Activated CD4-positive, alpha-beta T cell treated with anti-CD3 and anti-CD28 coated beads for 1 hour (primary cell): ENCODE results near the gene RNU2-63P.
A peak's percentile ranks its signal among the peaks of the same experiment; 100 is the strongest.
"Not testable (repeated sequence)": the region's sequence is repeated elsewhere in the genome, so short reads cannot be mapped to it uniquely, and the experiment has no call there.

ENCODE experiments used
- DNase-seq: peaks from one replicate; pipeline ENCODE4 v3.0.0-alpha.2; 2020

RNU2-63P gene

DNA sequence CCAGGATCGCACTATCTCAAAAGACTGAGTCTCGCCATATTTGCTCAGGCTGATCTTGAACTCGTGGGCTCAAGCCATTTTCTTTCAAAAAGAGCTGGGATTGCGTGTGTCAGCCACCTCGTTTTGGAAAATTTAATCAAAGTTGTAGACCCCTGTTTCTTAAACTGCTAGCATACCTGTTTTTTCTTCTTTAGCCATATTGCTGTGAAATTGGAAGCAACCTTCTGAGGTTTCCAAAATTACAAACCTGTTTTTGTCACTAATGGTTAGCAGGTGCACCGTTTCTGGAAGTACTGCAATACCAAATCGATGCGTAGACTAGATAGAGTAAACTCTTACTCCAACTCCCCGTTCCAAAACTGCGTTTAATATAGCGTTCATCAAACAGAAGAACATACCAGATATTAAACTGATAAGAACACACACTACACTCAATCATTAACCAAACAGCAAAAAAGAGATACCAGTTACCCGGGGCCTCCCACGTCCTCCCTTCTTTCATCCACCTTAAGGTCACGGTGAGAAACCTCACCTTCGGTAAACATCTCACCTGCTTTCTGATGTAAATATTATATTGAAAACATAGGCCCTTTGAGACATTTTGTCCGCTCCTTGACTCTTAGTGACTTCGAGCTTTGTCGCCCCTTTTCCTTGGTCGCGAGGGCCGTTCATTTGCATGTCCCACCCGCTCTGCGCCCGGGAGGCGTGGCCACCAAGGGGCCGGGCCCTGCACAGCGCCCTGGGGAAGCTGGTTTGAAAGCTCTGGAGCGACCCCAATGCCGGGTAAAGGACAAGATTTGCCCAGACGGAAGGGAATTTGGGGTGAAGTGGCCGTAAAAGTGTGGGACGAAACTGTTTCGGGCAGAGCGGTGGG is at the start of gene RNU2-63P:
Gene RNU2-63P (minus strand): TSS at position 462 of the 874 bp plus-strand sequence.
- peak; percentile 66 for DNase-seq

GRCh38 chr2:88061295-88061694 is 44.9 kb upstream of the RNU2-63P start:
- DNase-seq, result no peak

DNA sequence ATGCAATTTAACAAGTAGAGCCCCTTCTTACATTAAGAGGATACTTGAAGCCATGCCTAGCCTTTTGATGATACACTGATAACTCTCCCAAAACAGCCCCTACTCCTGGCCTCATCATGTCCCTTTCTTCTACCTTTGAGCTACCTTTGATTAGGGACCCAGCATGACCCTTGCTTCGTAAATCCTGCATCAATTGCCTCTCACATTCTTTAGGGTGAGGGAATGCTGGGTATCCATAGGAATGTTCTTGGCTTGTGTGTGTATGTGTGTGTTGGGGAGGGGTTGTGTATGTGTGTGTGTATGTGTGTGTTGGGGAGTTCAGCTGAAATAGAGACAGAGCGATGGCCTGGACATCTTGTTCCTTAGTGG is 44.5 kb upstream of the RNU2-63P start:
- DNase-seq, result no peak

DNA sequence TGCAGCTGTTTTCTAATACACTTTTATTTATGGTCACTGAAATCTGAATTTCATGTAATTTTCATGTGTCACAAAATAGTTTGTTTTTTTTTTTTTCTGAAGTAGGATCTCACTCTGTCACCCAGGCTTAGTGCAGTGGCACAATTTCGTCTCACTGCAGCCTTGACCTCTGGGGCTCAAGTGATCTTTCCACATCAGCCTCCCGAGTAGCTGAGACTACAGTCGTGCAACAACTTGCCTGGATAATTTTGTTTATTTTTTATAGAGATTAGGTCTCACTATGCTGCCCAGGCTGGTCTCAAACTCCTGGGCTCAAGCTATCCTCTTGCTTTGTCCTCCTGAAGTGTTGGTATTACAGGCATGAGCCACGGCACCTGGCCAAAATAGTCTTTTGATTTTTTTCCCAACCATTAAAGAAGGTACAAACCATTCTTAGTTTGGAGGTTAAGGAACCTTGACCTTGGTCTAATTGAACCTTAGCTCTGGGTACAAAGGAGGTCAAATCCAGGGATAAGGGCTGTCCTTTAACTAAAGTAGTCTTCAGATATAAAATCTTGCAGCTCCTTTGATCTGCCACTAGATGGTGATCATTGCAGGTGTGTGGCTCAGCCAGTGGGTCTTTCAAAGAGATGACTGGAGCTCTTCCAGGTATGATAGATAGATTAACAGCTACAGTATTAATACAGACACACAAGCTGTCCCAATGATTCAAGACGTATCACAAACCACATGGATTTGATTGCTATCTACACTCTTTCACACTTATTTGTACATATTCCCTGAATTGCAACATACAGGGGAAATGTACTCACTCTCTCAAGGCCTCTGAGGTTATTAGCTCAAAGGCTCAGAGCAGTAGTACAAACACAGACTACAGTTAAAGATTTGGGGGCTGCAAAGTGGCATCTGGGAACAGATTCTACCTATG is 43.9 kb upstream of the RNU2-63P start:
- DNase-seq, result peak; percentile 20

DNA sequence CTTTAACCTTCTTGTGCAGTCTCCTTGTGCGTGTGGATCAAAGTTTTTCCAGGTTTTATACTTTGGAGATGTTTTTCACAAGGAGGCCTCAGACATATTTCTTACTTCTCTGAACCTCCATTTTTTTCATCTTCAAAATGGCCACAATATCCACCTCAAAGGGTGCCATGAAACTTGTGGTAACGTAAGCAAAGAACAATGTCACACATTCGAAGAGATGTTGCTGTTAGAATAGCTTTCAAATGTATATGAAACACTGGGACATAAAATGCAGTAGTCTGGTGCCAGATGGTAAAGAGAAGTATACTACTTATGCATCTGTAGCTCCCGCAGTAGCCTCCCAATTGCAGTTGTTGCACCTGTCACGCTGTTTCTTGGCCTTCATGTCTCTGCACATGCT is 41.8 kb upstream of the RNU2-63P start:
- DNase-seq, result no peak

GRCh38 chr2:88057437-88057844 is 41.1 kb upstream of the RNU2-63P start:
- no peak for DNase-seq

DNA sequence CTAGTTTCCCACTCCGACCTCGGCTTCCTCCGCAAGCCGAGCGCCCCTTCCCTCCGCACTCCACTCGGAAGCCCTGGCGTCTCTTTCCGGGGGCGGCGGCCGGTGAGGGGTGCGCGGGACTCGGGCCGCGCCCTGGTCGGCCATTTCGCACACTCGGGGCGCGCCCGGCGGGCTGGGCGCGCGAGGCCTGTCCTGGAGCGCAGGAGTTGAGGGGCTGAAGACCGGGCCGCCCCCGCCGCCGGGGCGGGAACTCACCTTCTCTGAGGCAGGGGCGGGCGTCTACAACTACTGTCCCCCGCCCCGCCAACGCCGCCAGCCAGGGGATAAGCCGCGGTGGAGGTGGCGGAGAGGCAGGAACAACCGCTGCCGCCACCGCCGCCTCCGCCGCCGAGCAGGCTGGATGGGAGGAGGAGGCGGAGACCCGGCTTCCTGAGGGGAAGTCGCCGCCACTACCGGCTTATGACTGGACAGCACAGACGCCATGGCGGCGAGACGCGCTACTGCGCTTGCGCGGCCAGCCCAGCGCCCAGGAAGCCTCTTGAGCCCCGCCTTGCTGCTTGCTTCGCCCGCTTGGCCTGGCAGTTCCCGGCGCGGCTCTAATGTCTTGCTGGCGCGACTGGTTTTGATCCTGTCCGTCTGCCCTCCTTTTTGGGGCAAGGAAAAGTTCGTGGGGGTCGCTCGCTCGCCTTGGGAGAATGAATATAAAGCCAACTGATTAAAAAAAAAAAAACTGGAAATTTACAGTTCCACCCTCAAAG is 39.2 kb upstream of the RNU2-63P start, which contains the start of gene KRCC1:
Gene KRCC1 (minus strand): TSS at position 413 of the 758 bp plus-strand sequence. CDS start 27,220 bp downstream, outside the sequence.
- peak; percentile 91 for DNase-seq

GRCh38 chr2:88054782-88055370 is 38.5 kb upstream of the RNU2-63P start:
- no peak for DNase-seq

- no peak for DNase-seq
Observed at GRCh38 chr2:88053934-88054781, 37.8 kb upstream of the RNU2-63P start.

DNA sequence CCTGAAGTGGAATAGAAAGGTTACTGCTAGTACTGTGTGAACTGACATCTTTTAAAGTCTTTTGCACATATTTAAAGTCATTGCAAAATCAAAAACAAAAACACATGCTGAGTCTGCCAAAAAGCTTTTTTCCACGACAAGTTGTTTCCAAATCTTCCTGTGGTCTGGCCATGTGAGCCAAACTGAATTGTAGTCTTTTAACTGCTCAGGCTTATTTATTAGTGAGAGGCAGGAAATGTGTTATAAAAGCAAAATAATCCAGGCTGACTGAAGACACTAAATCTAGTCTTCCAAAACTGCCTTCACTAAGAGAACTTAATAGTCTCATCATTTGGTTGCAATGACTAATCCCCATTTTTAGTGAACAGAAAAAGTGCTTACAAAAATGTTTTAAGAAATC is 36.9 kb upstream of the RNU2-63P start:
- no peak for DNase-seq

DNA sequence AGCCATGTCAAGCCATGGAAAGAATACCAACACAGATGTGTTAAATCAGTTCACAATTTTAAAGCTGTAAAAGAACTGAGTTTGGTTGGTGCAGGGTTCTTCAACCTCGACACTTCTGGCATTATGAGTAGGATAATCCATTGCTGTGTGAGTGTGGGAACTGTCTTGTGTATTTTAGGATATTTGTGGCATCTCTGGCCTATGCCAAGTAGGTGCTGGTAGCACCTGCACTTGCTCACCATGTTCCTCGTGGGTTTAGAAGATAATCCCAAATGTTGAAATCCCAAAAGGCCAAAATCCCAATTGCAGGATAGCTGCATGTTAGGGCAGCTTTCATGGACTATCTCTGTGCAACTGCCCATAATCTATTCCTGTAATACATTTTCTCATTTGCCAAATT is 35.4 kb upstream of the RNU2-63P start:
- DNase-seq, result no peak

DNA sequence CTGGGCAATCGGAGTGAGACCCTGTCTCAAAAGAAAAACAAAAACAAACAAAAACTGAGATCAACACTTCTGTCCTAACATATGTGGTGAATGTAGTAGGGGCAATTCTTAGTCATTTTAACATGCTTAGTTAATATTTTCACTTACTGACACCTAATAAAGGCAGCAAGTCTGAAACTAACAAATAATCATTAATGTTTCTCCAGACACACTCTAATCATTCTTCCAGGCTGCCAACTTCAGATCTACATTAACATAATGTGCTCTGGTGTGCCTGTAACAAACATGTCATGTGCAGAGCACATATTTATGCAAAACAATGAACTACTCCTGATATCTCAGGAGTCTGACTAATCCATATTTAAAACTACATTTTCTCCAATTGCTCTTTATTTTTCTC is 33.3 kb upstream of the RNU2-63P start:
- DNase-seq, result no peak

GRCh38 chr2:88048541-88048940 is 32.2 kb upstream of the RNU2-63P start:
- no peak for DNase-seq

DNA sequence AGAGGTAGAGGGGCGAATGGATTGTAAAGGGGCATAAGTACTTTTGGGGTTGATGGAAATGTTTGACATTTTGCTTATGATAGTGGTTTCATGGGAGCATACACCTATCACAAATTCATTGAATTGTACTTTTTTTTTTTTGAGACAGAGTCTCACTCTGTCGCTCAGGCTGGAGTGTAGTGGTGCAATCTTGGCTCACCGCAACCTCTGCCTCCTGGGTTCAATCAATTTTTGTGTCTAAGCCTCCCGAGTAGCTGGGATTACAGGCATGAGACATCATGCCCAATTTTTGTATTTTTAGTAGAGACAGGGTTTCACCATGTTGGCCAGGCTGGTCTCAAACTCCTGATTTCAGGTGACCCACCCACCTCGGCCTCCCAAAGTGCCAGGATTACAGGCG is 29.2 kb upstream of the RNU2-63P start:
- not testable (repeated sequence) for DNase-seq

GRCh38 chr2:88042476-88042875 is 26.1 kb upstream of the RNU2-63P start:
- no peak for DNase-seq

DNA sequence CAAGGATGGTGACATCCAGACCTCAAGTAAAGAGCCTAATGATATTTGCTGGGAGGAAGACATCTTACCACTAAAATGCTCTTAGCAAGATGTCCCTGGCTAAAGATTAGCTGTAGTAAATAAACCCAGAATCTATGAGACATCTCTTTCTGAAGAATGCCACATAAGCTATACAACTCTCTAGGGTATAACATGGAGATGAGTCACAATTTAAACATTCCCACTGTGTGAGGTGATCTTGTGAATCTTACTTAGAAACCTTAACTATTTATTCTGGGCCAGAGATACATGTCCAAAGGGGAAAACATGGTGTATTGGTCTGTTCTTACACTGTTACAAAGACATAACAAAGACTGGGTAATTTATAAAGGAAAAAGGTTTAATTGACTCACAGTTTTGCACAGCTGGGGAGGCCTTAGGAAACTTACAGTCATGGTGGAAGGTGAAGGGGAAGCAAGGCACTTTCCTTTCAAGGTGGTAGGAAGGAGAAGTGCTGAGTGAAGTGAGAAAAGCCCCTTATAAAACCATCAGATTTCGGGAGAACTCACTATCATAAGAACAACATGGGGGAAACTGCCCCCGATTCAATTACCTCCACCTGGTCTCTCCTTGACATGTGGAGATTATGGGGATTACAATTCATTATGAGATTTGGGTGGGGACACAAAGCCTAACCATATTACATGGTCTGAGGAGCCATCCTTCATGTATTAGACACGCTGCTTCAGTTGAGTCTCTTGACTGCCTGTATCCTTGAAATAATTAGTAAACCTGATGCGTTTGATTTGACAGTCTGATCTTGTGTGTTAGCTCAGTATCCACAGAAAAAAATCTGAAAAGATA is 22.1 kb upstream of the RNU2-63P start:
- no peak for DNase-seq

DNA sequence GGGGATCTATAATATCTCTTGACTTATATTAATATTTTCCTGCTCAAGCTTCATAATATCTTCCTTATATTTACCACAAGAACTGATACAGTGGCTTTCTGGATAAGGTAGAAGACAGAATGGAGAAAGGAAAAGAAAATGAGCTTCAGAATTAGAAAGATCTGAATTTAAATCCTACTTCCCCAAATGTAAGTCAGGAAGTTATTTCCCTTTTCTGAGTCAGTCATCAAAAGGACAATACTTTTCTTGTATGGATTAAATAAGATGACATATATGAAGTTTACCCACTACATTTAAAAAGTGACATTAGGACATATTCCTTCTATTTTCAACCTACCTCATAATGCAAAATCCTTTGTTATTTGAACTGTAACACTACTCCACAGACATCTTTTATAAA is 20.3 kb upstream of the RNU2-63P start:
- no peak for DNase-seq

DNA sequence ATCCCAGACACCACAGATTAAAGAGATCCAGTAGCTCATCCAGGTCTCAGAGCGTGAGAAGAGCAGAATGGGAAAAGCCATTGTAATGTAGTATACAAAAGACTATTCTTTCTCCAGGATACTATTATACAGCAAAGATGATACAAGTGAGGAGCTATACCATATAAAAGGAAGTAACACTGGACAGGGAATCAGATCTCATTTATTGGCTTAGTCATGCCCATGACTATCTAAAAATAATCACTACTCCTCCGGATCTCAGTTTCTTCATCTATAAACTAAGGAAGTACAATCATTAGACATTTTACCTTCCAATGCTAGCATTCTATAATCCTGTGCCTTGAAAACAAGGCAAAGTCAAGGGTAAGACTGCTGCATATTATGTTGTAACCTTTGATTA is 19.8 kb upstream of the RNU2-63P start:
- DNase-seq, result no peak

DNA sequence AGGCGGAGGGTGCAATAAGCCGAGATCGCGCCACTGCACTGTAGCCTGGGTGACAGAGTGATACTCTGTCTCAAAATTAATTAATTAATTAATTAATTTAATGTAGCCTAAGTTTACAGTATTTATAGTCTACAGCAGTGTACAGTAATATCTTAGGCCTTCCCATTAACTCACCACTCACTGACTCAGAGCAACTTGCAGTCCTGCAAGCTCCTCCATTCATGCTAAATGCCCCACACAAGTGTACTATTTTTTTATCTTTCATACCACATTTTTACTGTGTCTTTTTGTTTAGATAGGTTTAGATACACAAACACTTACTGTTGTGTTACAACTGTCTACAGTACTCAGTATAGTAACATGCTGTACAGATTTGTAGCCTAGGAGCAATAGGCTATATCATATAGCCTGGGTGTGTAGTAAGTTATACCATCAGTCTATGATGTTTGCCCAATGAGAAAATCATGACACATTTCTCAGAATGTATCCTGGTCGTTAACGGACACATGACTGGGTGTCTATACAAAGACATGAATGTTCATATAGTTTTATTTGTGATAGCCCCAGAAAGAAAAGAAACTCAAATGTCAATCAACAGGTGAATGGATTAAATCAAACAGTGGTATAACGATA is 15.8 kb upstream of the RNU2-63P start:
- DNase-seq, result no peak

GRCh38 chr2:88028931-88029330 is 12.6 kb upstream of the RNU2-63P start:
- DNase-seq, result no peak
